Measurements from ENCODE around the gene LRP1. TPM values are rescaled to one million over a fixed set of nuclear protein-coding genes. Genes with fewer than 3 reads are reported as not detected.
A peak's percentile ranks its signal among the peaks of the same experiment; 100 is the strongest.

LRP1 gene
- total RNA-seq, 2 experiments from 2014 or later, result 1.1 to 4.4 TPM

- intact Hi-C loops (cut with micrococcal nuclease; ENCODE audit: unreplicated experiment), result loop anchor here (1.0 to 5.0 kb wide), 4 partner anchors 154 to 709 kb away; partner anchors contain the start of gene PTGES3
- no peaks in the 10 kb centered on the region for H3K9me3 ChIP-seq (ENCODE audit: low read length)
- no TSS peak for BruUV-seq (replicated peaks)
- POLR2A ChIA-PET, result interaction anchor here (0.7 to 2.3 kb wide), 2 partner anchors 18 to 25 kb away, joined by 7 to 9 read pairs; partner anchors contain the start of gene STAT6
- CTCF ChIA-PET (ENCODE audit: unreplicated experiment), result interaction anchor here (0.5 kb wide), 1 partner anchor 25 kb away, joined by 4 read pairs; no protein-coding TSS in a partner anchor
- no peaks in the 10 kb centered on the region for H3K79me2 ChIP-seq (ENCODE audit: insufficient read depth, low read depth, low read length)
- H4K20me1 ChIP-seq (ENCODE audit: insufficient read depth, low read length), result no peaks in the 10 kb centered on the region
- H2AFZ ChIP-seq (ENCODE audit: low read length), result peak overlapping the region; percentile 96
- DNase-seq (ENCODE audit: low spot score), result peak; percentile 72
- no peaks in the 10 kb centered on the region for H3K36me3 ChIP-seq (ENCODE audit: insufficient read depth, low read length)
- H3K4me2 ChIP-seq (ENCODE audit: low read length), result peak overlapping the region; percentile 96
- no peaks in the 10 kb centered on the region for H3K9me2 ChIP-seq (ENCODE audit: insufficient read depth, low read length)
- H3K27ac ChIP-seq (ENCODE audit: low read depth, low read length, poor library complexity, severe bottlenecking), result peak overlapping the region; percentile 88
- peaks cover 35% of the 10 kb centered on the region for H3K4me1 ChIP-seq (ENCODE audit: insufficient read depth, low read length, poor library complexity, severe bottlenecking)
- TF ChIP-seq EZH2phosphoT487 (IDR thresholded peaks at IDR 0.05; ENCODE audit: borderline replicate concordance, low read depth, low read length), result no peak
- TF ChIP-seq, protein P1, sequence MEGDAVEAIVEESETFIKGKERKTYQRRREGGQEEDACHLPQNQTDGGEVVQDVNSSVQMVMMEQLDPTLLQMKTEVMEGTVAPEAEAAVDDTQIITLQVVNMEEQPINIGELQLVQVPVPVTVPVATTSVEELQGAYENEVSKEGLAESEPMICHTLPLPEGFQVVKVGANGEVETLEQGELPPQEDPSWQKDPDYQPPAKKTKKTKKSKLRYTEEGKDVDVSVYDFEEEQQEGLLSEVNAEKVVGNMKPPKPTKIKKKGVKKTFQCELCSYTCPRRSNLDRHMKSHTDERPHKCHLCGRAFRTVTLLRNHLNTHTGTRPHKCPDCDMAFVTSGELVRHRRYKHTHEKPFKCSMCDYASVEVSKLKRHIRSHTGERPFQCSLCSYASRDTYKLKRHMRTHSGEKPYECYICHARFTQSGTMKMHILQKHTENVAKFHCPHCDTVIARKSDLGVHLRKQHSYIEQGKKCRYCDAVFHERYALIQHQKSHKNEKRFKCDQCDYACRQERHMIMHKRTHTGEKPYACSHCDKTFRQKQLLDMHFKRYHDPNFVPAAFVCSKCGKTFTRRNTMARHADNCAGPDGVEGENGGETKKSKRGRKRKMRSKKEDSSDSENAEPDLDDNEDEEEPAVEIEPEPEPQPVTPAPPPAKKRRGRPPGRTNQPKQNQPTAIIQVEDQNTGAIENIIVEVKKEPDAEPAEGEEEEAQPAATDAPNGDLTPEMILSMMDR (conservative IDR thresholded peaks at IDR 0.05; ENCODE audit: low read length), result peak; percentile 88
- peak overlapping the region; percentile 79 for H3K4me3 ChIP-seq (ENCODE audit: low read depth, low read length, poor library complexity, severe bottlenecking)
Measured at GRCh38 chr12:57086493-57087009, 41.7 kb upstream of the LRP1 start.

- intact Hi-C loops (cut with micrococcal nuclease; ENCODE audit: unreplicated experiment), result loop anchor here (1.0 to 5.0 kb wide), 4 partner anchors 154 to 710 kb away; partner anchors contain the start of gene PTGES3
- Histone ChIP-seq H3K9me3 (ENCODE audit: low read length) (no peaks in the 10 kb centered on the region), H4K20me1 (ENCODE audit: insufficient read depth, low read length) (no peaks in the 10 kb centered on the region), H3K4me3 (ENCODE audit: low read depth, low read length, poor library complexity, severe bottlenecking) (peak overlapping the region; percentile 79), H3K36me3 (ENCODE audit: insufficient read depth, low read length) (peaks cover 2% of the 10 kb centered on the region; the same call in 1 of the 2 replicates), H3K4me1 (ENCODE audit: insufficient read depth, low read length, poor library complexity, severe bottlenecking) (peaks cover 35% of the 10 kb centered on the region), H3K4me2 (ENCODE audit: low read length) (peak overlapping the region; percentile 96), H2AFZ (ENCODE audit: low read length) (peak overlapping the region; percentile 96), H3K27ac (ENCODE audit: low read depth, low read length, poor library complexity, severe bottlenecking) (peak overlapping the region; percentile 88), H3K79me2 (ENCODE audit: insufficient read depth, low read depth, low read length) (no peaks in the 10 kb centered on the region), H3K9me2 (ENCODE audit: insufficient read depth, low read length) (no peaks in the 10 kb centered on the region)
- no peak for TF ChIP-seq EZH2phosphoT487 (IDR thresholded peaks at IDR 0.05; ENCODE audit: borderline replicate concordance, low read depth, low read length)
- TF ChIP-seq, protein P1 (conservative IDR thresholded peaks at IDR 0.05; ENCODE audit: low read length), result no peak
- DNase-seq (ENCODE audit: low spot score), result peak; percentile 70
- CTCF ChIA-PET (ENCODE audit: unreplicated experiment), result interaction anchor here (0.5 kb wide), 1 partner anchor 24 kb away, joined by 4 read pairs; no protein-coding TSS in a partner anchor
- BruUV-seq (replicated peaks), result no TSS peak
- POLR2A ChIA-PET, result interaction anchor here (0.6 to 2.3 kb wide), 4 partner anchors 10 to 1262 kb away, joined by 3 to 9 read pairs (median 6); partner anchors contain the start of gene STAT6
Measured at GRCh38 chr12:57087010-57087690, 41.1 kb upstream of the LRP1 start.
